ENCODE data around the gene MEOX2. TPM values are rescaled to one million over a fixed set of nuclear protein-coding genes. Genes with fewer than 3 reads are reported as not detected.

The MEOX2 gene
- polyA plus RNA-seq, 2 of the 4 experiments (the other 2 are of a cell fraction), result not detected

DNA sequence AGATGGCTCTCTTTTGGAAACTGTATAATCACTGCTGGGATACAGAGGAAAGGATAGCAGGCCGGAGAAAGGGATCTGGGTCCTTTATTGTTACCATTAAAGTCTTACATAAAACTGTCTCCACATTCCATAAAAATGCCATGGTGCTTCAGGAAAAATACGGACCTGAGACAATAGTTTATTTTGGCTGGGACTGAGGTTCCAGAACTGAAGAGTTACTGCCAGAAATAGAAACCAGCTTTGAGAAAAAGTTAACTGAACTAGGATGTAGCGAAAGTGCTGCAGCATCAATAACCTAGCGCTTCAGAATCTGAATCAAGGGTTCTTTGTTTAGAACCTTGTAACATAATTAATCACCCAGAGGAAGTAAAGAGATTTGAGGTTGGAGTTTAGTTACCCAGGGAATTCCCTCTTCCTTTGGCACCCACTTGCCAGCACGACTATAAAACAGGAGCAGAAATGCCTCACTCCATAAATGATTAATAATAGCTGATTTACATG lies 38.0 kb downstream of the MEOX2 start:
- DNase-seq (ENCODE audit: low read depth in 1 of 2, low spot score in 1 of 2) (no peak), ATAC-seq (no peak), FAIRE-seq (no peak)
- Histone ChIP-seq H3K9me3 (no peaks in the 10 kb centered on the region), H3K4me2 (no peak overlapping the region), H3K4me3 (no peak overlapping the region), H3K27ac (no peak overlapping the region), H3K4me1 (no peaks in the 10 kb centered on the region)
- TF ChIP-seq TP53 (CRISPR knock-in tag; IDR thresholded peaks at IDR 0.05), result no peak
- no peak for TF ChIP-seq KDM5A (IDR thresholded peaks at IDR 0.05)
- TF ChIP-seq NR3C1 (IDR thresholded peaks at IDR 0.05), result no peak
- TF ChIP-seq NFE2L2 (conservative IDR thresholded peaks at IDR 0.05; ENCODE audit: low read length), result no peak
- TF ChIP-seq REST (IDR thresholded peaks at IDR 0.05), result no peak
- no peak for TF ChIP-seq CEBPB (IDR thresholded peaks at IDR 0.05)
- TF ChIP-seq NPAS2 (CRISPR knock-in tag; IDR thresholded peaks at IDR 0.05; ENCODE audit: borderline replicate concordance), result no peak
- ChIA-PET POLR2A (no interaction called here), CTCF (no interaction called here)
- 41% methylated on average over 5 of the region's 5 CpGs for WGBS (ENCODE audit: missing lambda C conversion rate)

DNA sequence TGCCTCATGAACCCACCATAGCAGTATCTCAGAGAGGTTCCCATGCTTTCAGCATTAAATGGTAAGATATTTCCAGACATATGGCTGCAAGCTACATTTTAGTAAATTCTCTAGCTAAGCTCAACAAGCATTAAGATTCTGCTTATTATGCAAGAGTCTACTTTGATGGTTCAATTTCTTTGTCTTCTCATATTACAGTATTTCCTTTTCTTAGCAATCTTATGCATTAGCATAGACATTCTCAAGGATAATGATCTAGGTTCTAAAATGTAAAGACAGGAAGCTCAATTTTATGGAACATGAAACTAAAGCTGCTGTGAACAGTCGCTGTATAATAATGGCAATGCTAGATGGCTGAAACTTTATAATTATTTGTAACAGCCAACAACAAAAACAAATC lies 39.2 kb downstream of the MEOX2 start:
- Histone ChIP-seq H3K9me3 (no peaks in the 10 kb centered on the region), H3K4me3 (no peak overlapping the region), H3K4me1 (no peaks in the 10 kb centered on the region), H3K4me2 (no peak overlapping the region), H3K27ac (no peak overlapping the region)
- ATAC-seq (no peak), DNase-seq (ENCODE audit: low read depth in 1 of 2, low spot score in 1 of 2) (no peak), FAIRE-seq (no peak)
- 41% methylated on average over 1 of the region's 1 CpG for WGBS (ENCODE audit: missing lambda C conversion rate)
- ChIA-PET CTCF (no interaction called here), POLR2A (no interaction called here)
- TF ChIP-seq MYC (IDR thresholded peaks at IDR 0.05; ENCODE audit: borderline replicate concordance, low read length), result no peak
- no peak for TF ChIP-seq CBX8 (IDR thresholded peaks at IDR 0.05)
- TF ChIP-seq HOXB5 (CRISPR knock-in tag; IDR thresholded peaks at IDR 0.05), result no peak
- TF ChIP-seq, protein P1, sequence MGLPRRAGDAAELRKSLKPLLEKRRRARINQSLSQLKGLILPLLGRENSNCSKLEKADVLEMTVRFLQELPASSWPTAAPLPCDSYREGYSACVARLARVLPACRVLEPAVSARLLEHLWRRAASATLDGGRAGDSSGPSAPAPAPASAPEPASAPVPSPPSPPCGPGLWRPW (IDR thresholded peaks at IDR 0.05), result no peak
- TF ChIP-seq EHMT2 (IDR thresholded peaks at IDR 0.05; ENCODE audit: low read depth), result no peak
- no peak for TF ChIP-seq POLR2A (IDR thresholded peaks at IDR 0.05; ENCODE audit: low read length)
- no peak for TF ChIP-seq CEBPB (IDR thresholded peaks at IDR 0.05)
- TF ChIP-seq, protein P2, sequence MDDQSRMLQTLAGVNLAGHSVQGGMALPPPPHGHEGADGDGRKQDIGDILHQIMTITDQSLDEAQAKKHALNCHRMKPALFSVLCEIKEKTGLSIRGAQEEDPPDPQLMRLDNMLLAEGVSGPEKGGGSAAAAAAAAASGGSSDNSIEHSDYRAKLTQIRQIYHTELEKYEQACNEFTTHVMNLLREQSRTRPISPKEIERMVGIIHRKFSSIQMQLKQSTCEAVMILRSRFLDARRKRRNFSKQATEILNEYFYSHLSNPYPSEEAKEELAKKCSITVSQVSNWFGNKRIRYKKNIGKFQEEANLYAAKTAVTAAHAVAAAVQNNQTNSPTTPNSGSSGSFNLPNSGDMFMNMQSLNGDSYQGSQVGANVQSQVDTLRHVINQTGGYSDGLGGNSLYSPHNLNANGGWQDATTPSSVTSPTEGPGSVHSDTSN (IDR thresholded peaks at IDR 0.05), result no peak
- no peak for TF ChIP-seq ZFP36 (IDR thresholded peaks at IDR 0.05; ENCODE audit: borderline replicate concordance, partially characterized antibody)
- TF ChIP-seq JUN (IDR thresholded peaks at IDR 0.05), result no peak

- no peak overlapping the region for H3K4me3 ChIP-seq
- no peaks in the 10 kb centered on the region for H3K4me1 ChIP-seq
- WGBS (ENCODE audit: missing lambda C conversion rate), result 51% methylated on average over 3 of the region's 3 CpGs
- ChIA-PET POLR2A (no interaction called here), CTCF (interaction anchor here (0.6 kb wide), 1 partner anchor 11 kb away, joined by 3 read pairs; no protein-coding TSS in a partner anchor)
- ATAC-seq (no peak), FAIRE-seq (no peak), DNase-seq (ENCODE audit: low read depth in 1 of 2, low spot score in 1 of 2) (no peak)
- H3K4me2 ChIP-seq, result no peak overlapping the region
- H3K27ac ChIP-seq, result no peak overlapping the region
- TF ChIP-seq BCL3 (IDR thresholded peaks at IDR 0.05), result no peak
- TF ChIP-seq ZC3H11A (IDR thresholded peaks at IDR 0.05), result no peak
- TF ChIP-seq HDAC2 (IDR thresholded peaks at IDR 0.05), result no peak
- no peak for TF ChIP-seq REST (IDR thresholded peaks at IDR 0.05)
- no peak for TF ChIP-seq FOXS1 (CRISPR knock-in tag; IDR thresholded peaks at IDR 0.05)
- no peak for TF ChIP-seq HEYL (CRISPR knock-in tag; IDR thresholded peaks at IDR 0.05)
- no peak for TF ChIP-seq BHLHE40 (IDR thresholded peaks at IDR 0.05; ENCODE audit: low read depth, low read length)
- no peak for TF ChIP-seq EHMT2 (IDR thresholded peaks at IDR 0.05; ENCODE audit: low read depth)
- no peak for TF ChIP-seq SMC3 (IDR thresholded peaks at IDR 0.05)
- no peak for TF ChIP-seq RCOR1 (IDR thresholded peaks at IDR 0.05; ENCODE audit: low read depth, low read length)
- no peak for TF ChIP-seq MAFK (IDR thresholded peaks at IDR 0.05; ENCODE audit: partially characterized antibody)
- no peaks in the 10 kb centered on the region for H3K9me3 ChIP-seq
Measured at GRCh38 chr7:15643000-15643705, 43.3 kb downstream of the MEOX2 start.

Measured in A549 (cell line).